ENCODE data around the gene SYNGR1.
A peak's percentile ranks its signal among the peaks of the same experiment; 100 is the strongest.

The SYNGR1 gene

DNA sequence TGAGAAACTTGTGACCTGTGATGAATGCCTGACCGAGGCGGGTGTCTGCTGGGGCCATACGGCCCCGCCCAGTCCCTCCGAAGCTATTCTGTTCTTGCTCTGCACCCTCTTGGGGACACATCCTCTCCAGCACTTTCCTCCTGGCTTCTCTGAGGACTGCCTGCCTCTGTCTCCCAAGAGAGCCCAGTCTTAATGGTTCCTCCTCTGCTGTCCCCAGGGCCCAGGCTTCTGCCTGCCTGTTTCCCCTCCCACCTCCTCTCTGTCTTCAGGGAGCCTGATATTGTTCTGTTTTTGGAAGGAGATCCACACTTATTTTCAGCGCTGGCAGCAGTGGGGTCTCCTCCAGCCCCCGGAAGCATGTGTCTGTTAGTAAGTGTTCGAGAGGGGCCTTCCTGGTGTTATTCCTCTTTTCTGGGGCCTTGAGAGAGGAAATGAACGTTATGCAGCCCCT, 18.7 kb downstream of the SYNGR1 start:
- no peak for DNase-seq (ENCODE audit: low read depth)

GRCh38 chr22:39369186-39369585, 19.4 kb downstream of the SYNGR1 start:
- DNase-seq (ENCODE audit: low read depth) = no peak

DNA sequence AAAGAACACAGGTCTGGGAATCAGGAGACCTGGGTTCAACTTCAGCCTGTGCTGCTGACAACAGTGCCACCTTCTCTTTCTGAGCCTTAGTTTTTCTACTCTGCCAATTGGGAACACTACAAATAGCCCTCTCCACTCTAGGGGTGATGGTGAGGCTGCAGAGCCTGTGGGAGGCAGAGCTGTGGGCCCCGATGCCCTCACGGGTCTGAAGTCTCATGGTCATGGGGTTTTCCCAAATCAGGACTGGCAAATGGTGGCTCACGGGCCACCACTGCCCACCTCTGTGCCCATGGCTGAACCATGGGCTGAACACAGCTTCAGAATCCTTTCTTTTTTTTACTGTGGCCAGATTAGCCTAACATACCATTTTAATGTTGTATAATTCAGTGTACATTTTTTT, 19.8 kb downstream of the SYNGR1 start:
- DNase-seq (ENCODE audit: low read depth) = no peak

- no peak for DNase-seq (ENCODE audit: low read depth)
These were observed 21.9 kb downstream of the SYNGR1 start for GRCh38 chr22:39371732-39372131.

DNA sequence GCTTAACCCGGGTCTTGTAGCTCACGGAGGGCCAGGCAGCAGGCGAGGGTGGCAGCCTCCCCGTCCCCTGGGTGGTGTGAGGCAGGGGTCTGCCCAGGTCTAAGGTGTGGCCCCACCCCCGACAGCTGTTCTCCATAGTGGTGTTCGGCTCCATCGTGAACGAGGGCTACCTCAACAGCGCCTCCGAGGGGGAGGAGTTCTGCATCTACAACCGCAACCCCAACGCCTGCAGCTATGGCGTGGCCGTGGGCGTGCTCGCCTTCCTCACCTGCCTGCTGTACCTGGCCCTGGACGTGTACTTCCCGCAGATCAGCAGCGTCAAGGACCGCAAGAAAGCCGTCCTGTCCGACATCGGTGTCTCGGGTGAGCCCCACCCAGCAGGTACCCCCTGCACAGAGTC, 24.4 kb downstream of the SYNGR1 start:
- no peak for DNase-seq (ENCODE audit: low read depth)

DNA sequence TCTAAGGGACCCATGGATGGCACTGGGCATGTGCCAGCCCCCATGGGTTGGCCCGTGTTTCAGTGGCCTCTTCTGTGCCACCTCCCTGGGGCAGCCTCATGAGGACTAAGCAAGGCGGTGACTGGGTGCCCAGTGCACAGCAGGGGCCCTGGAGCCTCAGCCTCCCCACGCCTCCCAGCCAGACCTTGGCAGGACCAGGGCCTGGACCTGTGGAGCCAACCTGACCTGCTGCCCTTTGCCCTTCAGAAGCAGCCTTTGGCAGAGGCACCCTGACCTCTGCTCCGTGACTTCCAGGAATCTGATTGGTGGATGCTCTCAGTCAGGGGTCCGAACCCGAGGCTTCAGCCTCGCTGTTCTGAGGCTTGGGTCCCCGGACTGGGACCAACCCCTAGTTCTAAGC, 25.0 kb downstream of the SYNGR1 start:
- no peak for DNase-seq (ENCODE audit: low read depth)

DNA sequence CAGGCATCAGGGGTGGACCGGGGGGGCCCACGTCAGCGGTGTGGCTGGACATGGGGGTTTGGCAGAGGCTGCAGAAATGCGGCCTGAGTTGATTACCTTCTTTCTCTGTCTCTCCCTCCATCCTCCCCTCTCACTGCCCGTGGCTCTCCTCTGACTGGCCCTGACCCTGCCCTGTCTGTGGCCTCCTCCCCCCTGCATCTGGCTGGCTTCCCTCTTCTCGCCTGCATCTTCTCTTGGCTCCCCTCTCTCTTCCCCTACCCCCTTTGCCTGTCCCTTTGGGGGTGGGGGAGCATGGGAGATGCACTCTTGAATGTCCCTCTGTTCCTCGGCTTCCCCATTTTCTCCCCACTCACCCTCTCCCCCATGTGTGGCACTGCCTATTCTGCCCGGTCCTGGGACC, 25.9 kb downstream of the SYNGR1 start:
- no peak for DNase-seq (ENCODE audit: low read depth)

- DNase-seq (ENCODE audit: low read depth) = no peak
These were observed 30.3 kb downstream of the SYNGR1 start for GRCh38 chr22:39379756-39380730.

- no peak for DNase-seq (ENCODE audit: low read depth)
These were observed 31.4 kb downstream of the SYNGR1 start for GRCh38 chr22:39381009-39381755.

DNA sequence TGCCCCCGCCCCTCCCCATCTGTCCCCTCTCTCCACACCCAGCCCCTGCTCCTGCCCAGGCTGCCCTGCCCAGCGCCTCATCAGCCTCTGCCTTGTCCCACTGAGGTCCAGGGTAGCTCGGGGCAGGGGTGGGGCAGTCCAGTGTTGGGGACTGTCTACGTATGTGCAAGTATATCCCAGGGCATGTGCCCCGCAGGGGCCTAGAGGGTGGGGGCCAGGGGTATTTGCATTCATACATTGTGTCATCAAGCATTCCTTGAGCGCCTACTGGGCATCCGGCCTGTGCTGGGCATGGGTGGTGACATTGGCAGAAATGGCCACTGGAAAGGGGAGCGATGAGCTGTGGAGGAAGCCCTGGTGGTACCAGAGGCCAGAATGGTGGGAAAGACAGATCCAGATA, 32.1 kb downstream of the SYNGR1 start:
- DNase-seq (ENCODE audit: low read depth) = no peak

- DNase-seq (ENCODE audit: low read depth) = no peak
These were observed 32.6 kb downstream of the SYNGR1 start for GRCh38 chr22:39382410-39382809.

GRCh38 chr22:39383841-39384625, 34.2 kb downstream of the SYNGR1 start:
- DNase-seq (ENCODE audit: low read depth) = no peak

DNA sequence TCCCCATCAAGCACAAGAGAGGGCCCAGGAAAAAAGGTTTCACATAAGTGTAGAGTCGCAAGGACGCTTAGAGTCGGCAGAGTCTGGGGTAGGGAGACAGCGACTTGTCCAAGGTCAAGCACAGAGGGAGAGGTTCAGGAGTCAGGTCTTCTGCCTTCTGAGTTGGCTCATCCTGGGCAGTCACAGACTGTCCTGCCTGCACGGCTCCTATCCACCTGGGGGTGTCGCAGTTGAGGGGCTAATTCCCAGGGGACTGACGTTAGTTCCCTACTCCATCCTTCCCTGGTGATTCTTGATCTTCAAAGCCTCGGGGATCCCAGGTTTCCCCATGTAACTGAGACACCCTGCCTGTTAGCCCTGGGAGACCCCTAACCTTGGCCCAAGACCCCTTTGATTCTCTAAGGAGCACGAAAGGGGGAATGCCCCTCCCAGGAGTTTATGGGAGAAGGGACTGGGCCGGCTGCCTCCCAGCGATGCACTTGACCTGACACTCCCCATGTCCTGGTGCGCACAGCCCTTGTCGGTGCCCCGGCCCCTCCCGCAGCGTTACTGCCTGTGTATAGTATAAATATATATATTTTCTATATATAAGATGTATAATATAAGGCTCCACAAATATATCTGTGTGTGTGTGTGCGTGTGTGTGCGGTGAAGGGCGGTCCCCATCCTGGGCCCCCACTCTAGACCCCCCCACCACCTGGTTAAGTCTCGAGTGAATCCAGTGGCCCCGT, 35.1 kb downstream of the SYNGR1 start:
- no peak for DNase-seq (ENCODE audit: low read depth)

- DNase-seq (ENCODE audit: low read depth) = peak; percentile 54
These were observed 38.6 kb downstream of the SYNGR1 start for GRCh38 chr22:39388261-39389011.

GRCh38 chr22:39389420-39389819, 39.6 kb downstream of the SYNGR1 start:
- DNase-seq (ENCODE audit: low read depth) = no peak

GRCh38 chr22:39392341-39392948, 42.7 kb downstream of the SYNGR1 start:
- no peak for DNase-seq (ENCODE audit: low read depth)

DNA sequence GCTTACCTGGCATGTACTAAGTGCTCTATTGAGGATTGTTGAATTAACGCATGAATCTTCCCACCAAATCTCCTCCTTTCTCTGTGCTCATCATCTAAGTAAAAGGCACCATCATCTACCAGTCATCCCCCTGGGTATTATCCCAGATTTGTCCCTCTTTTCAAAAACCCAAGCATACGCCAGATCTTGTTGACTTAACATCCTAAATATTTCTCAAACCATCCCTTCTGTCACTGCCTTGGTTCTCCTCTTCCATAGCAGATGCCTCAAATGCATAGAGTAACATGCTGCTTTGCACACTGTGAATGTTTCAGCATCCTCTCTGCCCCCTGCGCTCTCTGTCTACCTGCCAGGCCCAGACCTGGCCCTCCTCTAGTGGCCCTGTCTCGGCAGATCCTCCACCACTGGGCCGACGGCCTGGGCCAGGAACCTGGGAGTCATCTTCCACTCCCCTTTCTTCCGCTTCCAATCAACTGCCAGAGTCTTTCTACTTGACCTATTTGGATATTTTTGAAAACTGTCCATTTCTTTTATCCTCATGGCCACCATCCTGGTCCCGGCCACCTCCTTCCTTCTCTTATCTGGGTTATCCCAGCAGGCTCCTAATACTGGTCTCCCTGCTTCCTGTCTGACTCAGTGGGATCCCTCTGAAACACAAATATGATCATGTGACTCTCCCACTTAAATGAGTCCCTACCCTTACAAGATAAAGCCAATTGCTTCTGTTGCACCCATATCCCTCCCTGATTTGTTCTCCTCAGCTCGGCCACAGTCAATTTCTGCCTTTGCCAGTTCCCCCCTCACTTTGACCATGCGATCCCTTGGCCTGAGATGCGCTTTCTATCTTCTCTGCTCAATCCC, 46.4 kb downstream of the SYNGR1 start:
- no peak for DNase-seq (ENCODE audit: low read depth)

DNA sequence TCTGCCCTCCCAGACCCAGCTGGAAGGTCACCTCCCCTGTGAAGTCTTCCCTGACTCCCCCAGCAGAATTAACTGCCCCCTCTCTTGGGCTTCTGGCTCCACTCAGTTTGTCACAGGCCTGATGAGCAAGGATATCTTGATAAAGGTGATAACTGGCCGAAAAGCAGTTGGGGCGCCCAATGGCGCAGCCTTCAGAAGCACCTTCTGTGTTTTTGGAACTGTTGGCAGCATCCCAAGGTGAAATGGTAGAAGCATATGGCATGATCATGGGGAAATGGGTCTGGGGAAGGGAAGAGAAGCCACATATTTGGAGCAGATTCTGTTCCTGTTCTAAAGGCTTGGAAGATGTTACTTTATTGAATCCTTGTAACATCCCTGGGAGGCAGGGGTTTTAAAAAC, 47.0 kb downstream of the SYNGR1 start:
- DNase-seq (ENCODE audit: low read depth) = no peak

DNA sequence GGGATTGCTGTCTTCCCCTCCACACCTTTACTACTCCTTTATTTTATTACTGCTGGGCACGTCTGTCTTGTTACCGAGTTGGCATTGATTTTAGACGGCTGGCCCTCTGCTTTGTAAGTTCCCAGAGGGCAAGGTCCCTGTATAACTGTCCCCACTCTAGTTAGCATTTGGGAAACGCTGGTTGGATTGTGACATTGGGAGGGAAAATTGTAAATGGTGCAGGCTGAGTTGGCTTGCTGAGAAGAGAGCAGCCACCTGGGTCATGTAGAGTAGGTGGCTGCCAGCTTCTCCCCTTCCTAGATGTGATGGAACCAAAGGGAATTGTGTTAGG, 51.5 kb downstream of the SYNGR1 start:
- no peak for DNase-seq (ENCODE audit: low read depth)

Data from CMK (cell line).